AG09319 (cell line): ENCODE data around the gene BIVM.

Source experiments
- DNase-seq: peaks from one replicate; pipeline ENCODE4 v3.0.0-alpha.2; 2010; ENCODE audit warnings: low read depth; ENCODE audit errors: extremely low read depth
- CTCF ChIP-seq: IDR thresholded peaks from 2 replicates; pipeline ENCODE4 v1.5.1; 2011; ENCODE audit warnings: low read depth, mild to moderate bottlenecking, inconsistent platforms, low read length, moderate library complexity

The BIVM gene

GRCh38 chr13:102879793-102880499 is 81.0 kb downstream of the BIVM start:
- no peak for TF ChIP-seq CTCF
- no peak for DNase-seq

- DNase-seq = no peak
- no peak for TF ChIP-seq CTCF
Measured at GRCh38 chr13:102881819-102882686, 83.1 kb downstream of the BIVM start.
